GM12878 (cell line): ENCODE results near the gene GOSR2. TPM values are rescaled to one million over a fixed set of nuclear protein-coding genes. Genes with fewer than 3 reads are reported as not detected.
A peak's percentile ranks its signal among the peaks of the same experiment; 100 is the strongest.

Source experiments
- ATAC-seq: fragments of 200-7000 bp; cut with Tn5 transposase; 3 replicates; pipeline ENCODE4 v1.9.1; 2020; ENCODE audit warnings: mild to moderate bottlenecking, moderate library complexity
- BruUV-seq: library from RNA; stranded (reverse); fragments of 400-500 nt; replicated peaks from 2 replicates; lab custom pipeline; 2021; lab: Mats Ljungman, UMichigan
- CTCF ChIA-PET: fragments of 300-600 bp; sonication (Branson Sonifier 250); formaldehyde crosslinking; extraction: SDS; loops from one replicate; lab custom pipeline; 2021; ENCODE audit warnings: inconsistent platforms; lab: Yijun Ruan, JAX
- POLR2A ChIA-PET: fragments of 350-600 bp; formaldehyde crosslinking; extraction: SDS; loops from one replicate; lab custom pipeline; 2021; ENCODE audit warnings: inconsistent platforms; lab: Charles Lee
- RAD21 ChIA-PET: fragments of 300-600 bp; sonication (Branson Sonifier 250); formaldehyde crosslinking; loops from one replicate; lab custom pipeline; 2023; ENCODE audit warnings: antibody characterized with exemption; ENCODE audit not compliant: unreplicated experiment; lab: Charles Lee
- SMC1A ChIA-PET: fragments of 300-600 bp; sonication (Branson Sonifier 250); formaldehyde crosslinking; loops from one replicate; lab custom pipeline; 2023; ENCODE audit not compliant: unreplicated experiment, uncharacterized antibody; lab: Charles Lee
- DNase-seq: peaks from one replicate; pipeline ENCODE4 v3.0.0-alpha.2; 2011; ENCODE audit warnings: low read depth, low spot score
- FAIRE-seq: peaks from 3 replicates; lab custom pipeline; 2011; peaks lifted over from hg19 to GRCh38; lab: Jason Lieb, UNC
- H2AFZ ChIP-seq: 2 replicates; pipeline ENCODE4 v1.6.0; 2011; ENCODE audit warnings: low read depth, low read length, control low read depth; ENCODE audit not compliant: control insufficient read depth
- H3K27ac ChIP-seq: 2 replicates; pipeline ENCODE4 v1.5.1; 2011; ENCODE audit warnings: control low read depth; ENCODE audit not compliant: control insufficient read depth, insufficient read depth
- H3K27me3 ChIP-seq, 2 experiments: replicated peaks in 1 of 2; 2 replicates each; pipeline versions ENCODE4 v1.6.0 to v1.6.1; 2011; ENCODE audit warnings: low read length in 1 of 2; ENCODE audit not compliant: control insufficient read depth in 2 of 2, insufficient read depth in 2 of 2
- H3K36me3 ChIP-seq, 2 experiments: 2 replicates each; pipeline ENCODE4 v1.5.1; 2011; ENCODE audit warnings: low read length in 1 of 2; ENCODE audit not compliant: control insufficient read depth in 2 of 2, insufficient read depth in 2 of 2
- H3K4me1 ChIP-seq: 2 replicates; pipeline ENCODE4 v1.6.1; 2011; ENCODE audit warnings: mild to moderate bottlenecking, low read length, moderate library complexity, mixed read lengths; ENCODE audit not compliant: control insufficient read depth, insufficient read depth
- H3K4me2 ChIP-seq: 2 replicates; pipeline ENCODE4 v1.6.0; 2011; ENCODE audit warnings: control low read depth; ENCODE audit not compliant: control insufficient read depth, insufficient read depth
- H3K4me3 ChIP-seq: fragments of 200-600 bp; sonication (generic); 2 replicates; pipeline ENCODE4 v1.5.1; 2016
- H3K79me2 ChIP-seq: 2 replicates; pipeline ENCODE4 v1.6.0; 2011; ENCODE audit warnings: low read length; ENCODE audit not compliant: control insufficient read depth, insufficient read depth
- H3K9ac ChIP-seq: 2 replicates; pipeline ENCODE4 v1.8.0; 2011; ENCODE audit warnings: low read length, control low read depth, mixed read lengths; ENCODE audit not compliant: control insufficient read depth, insufficient read depth
- H3K9me3 ChIP-seq: replicated peaks from 3 replicates; pipeline ENCODE4 v1.5.1; 2011; ENCODE audit warnings: mild to moderate bottlenecking, low read length; ENCODE audit not compliant: control insufficient read depth, insufficient read depth
- H4K20me1 ChIP-seq: 2 replicates; pipeline ENCODE4 v1.6.0; 2011; ENCODE audit not compliant: control insufficient read depth, insufficient read depth
- BMI1 ChIP-seq: fragments of 450-650 bp; IDR thresholded peaks from 2 replicates; pipeline ENCODE4 v1.6.1; 2016; ENCODE audit warnings: mild to moderate bottlenecking, moderate library complexity, borderline replicate concordance
- HCFC1 ChIP-seq: fragments of 150-350 bp; IDR thresholded peaks from 2 replicates; pipeline ENCODE4 v1.6.1; 2014; ENCODE audit warnings: low read length
- HSF1 ChIP-seq: fragments of 150-350 bp; IDR thresholded peaks from 2 replicates; pipeline ENCODE4 v1.6.1; 2014; ENCODE audit warnings: mild to moderate bottlenecking, low read depth, low read length
- JUNB ChIP-seq: IDR thresholded peaks from 2 replicates; pipeline ENCODE4 v1.6.1; 2016; ENCODE audit warnings: antibody characterized with exemption, mild to moderate bottlenecking
- MEF2A ChIP-seq: IDR thresholded peaks from 2 replicates; pipeline ENCODE4 v1.6.1; 2011; ENCODE audit warnings: low read depth, mild to moderate bottlenecking, low read length, moderate library complexity; ENCODE audit not compliant: insufficient read depth
- NFYA ChIP-seq: IDR thresholded peaks from 2 replicates; pipeline ENCODE4 v1.6.1; 2011; ENCODE audit warnings: low read depth, mild to moderate bottlenecking, low read length, improper control_type of control experiment, borderline replicate concordance
- NR2C1 ChIP-seq: fragments of 450-650 bp; IDR thresholded peaks from 2 replicates; pipeline ENCODE4 v1.6.1; 2017; ENCODE audit warnings: antibody characterized with exemption, mild to moderate bottlenecking, moderate library complexity
- SP1 ChIP-seq: IDR thresholded peaks from one replicate; pipeline ENCODE4 v1.6.1; 2011; ENCODE audit warnings: low read depth, low read length
- TCF7 ChIP-seq: IDR thresholded peaks from 2 replicates; pipeline ENCODE4 v1.6.1; 2014; ENCODE audit warnings: antibody characterized with exemption, borderline replicate concordance
- WRNIP1 ChIP-seq: IDR thresholded peaks from 2 replicates; pipeline ENCODE4 v1.6.1; 2011; ENCODE audit warnings: low read depth, low read length, improper control_type of control experiment, borderline replicate concordance
- ZBTB40 ChIP-seq: fragments of 450-650 bp; IDR thresholded peaks from 2 replicates; pipeline ENCODE4 v1.6.1; 2016; ENCODE audit warnings: mild to moderate bottlenecking, moderate library complexity, borderline replicate concordance
- ZNF24 ChIP-seq: fragments of 450-650 bp; IDR thresholded peaks from 2 replicates; pipeline ENCODE4 v1.6.1; 2017; ENCODE audit warnings: antibody characterized with exemption, mild to moderate bottlenecking
- WGBS: methylation state at CpG from one replicate; pipeline ENCODE4 v1.1.6; 2016; ENCODE audit warnings: low lambda C conversion rate; ENCODE audit not compliant: insufficient replicate concordance, insufficient coverage; ENCODE audit errors: missing lambda C conversion rate; 5-methylcytosine and 5-hydroxymethylcytosine counted together
- in situ Hi-C: fragments of 300-500 bp; cut with MboI; formaldehyde crosslinking; loops from 9 replicates; pipeline ENCODE4 v1.14.3; 2018; ENCODE audit warnings: mixed read lengths
- intact Hi-C: fragments of 100-400 bp; cut with micrococcal nuclease; formaldehyde crosslinking; loops from one replicate; pipeline ENCODE4 v1.14.2; 2022; ENCODE audit not compliant: unreplicated experiment
- polyA plus RNA-seq, 11 experiments: library from polyadenylated mRNA; depleted of rRNA in 4 of 11; unstranded in 6 of 11; stranded (reverse) in 5 of 11; fragments of >200 nt; fragmentation: Nextera tagmentation in 4 of 11; fragmentation: Illumina TruSeq in 1 of 11; extraction: Ambion mirVana in 4 of 11; extraction: Trizol in 1 of 11; gene quantifications; 1 replicate in 1 of 11; 2 replicates in 10 of 11; pipeline versions ENCODE4 v1.2.1 to v1.2.3, GENCODE V29; 2011 to 2016; ENCODE audit warnings: inconsistent platforms in 2 of 11, missing spikeins in 2 of 11, low read depth in 1 of 11
- total RNA-seq, 4 experiments: library from RNA; depleted of rRNA in 3 of 4; stranded (reverse); fragments of >200 nt in 3 of 4; fragmentation: Illumina TruSeq in 1 of 4; extraction: Trizol in 1 of 4; gene quantifications; 2 replicates each; pipeline versions ENCODE4 v1.2.1 to v1.2.3, GENCODE V29; 2013 to 2021

GOSR2 gene
- total and polyA plus RNA-seq, 10 of the 15 experiments (the other 5 are each of a cell fraction or from before 2014, with no cell fraction given): 30.1 to 64.5 (median 47.0) TPM

GRCh38 chr17:46989637-46990431, 66.9 kb downstream of the GOSR2 start (continued):
- no peak for TF ChIP-seq ZNF24
- peak; percentile 84 for TF ChIP-seq JUNB
- TF ChIP-seq NFYA: no peak
- no peak for TF ChIP-seq NR2C1
- TF ChIP-seq BMI1: no peak
- TF ChIP-seq HCFC1: no peak
- TF ChIP-seq HSF1: no peak
- no peak for TF ChIP-seq MEF2A
- no peak for TF ChIP-seq SP1
- TF ChIP-seq WRNIP1: no peak

- no peaks in the 10 kb centered on the region for H4K20me1 ChIP-seq
- in situ Hi-C loops: no loop called here
- no TSS peak for BruUV-seq
- ChIA-PET POLR2A (no interaction called here), RAD21 (no interaction called here)
- FAIRE-seq: no peak
- H3K4me3 ChIP-seq: no peak overlapping the region
- no peak overlapping the region for H2AFZ ChIP-seq
- no peak overlapping the region for H3K9ac ChIP-seq
- no peaks in the 10 kb centered on the region for H3K79me2 ChIP-seq
- H3K27ac ChIP-seq: no peak overlapping the region
- no peaks in the 10 kb centered on the region for H3K36me3 ChIP-seq
- no peak for DNase-seq
- TF ChIP-seq ZBTB40 (peak; percentile 60; the same call in 1 of the 2 replicates), TCF7 (no peak)
- TF ChIP-seq, all 136 proteins: peak for 1
- H3K4me2 ChIP-seq: no peak overlapping the region
- CTCF ChIA-PET: interaction anchor here (0.6 to 1.8 kb wide), 3 partner anchors 8 to 49 kb away, joined by 3 to 7 read pairs (median 3); no protein-coding TSS in a partner anchor
- no peak for ATAC-seq
- intact Hi-C loops: no loop called here
- H3K9me3 ChIP-seq: no peaks in the 10 kb centered on the region
- SMC1A ChIA-PET: interaction anchor here (0.7 to 1.3 kb wide), 2 partner anchors 9 to 162 kb away, joined by 3 to 4 read pairs; no protein-coding TSS in a partner anchor
- WGBS: 4% methylated on average over 1 of the region's 1 CpG
- no peaks in the 10 kb centered on the region; the same call in 1 of the 2 replicates for H3K4me1 ChIP-seq
- no peaks in the 10 kb centered on the region; a peak in 1 of 4 replicates for H3K27me3 ChIP-seq
These were observed 68.7 kb downstream of the GOSR2 start for GRCh38 chr17:46991617-46992016.
